GM04504 (cell line): ENCODE measurements around the gene OR8U1.
"Not testable (repeated sequence)": the region's sequence is repeated elsewhere in the genome, so short reads cannot be mapped to it uniquely, and the experiment has no call there.

Source experiments
- DNase-seq: peaks from one replicate; pipeline ENCODE4 v3.0.0-alpha.2; 2012; ENCODE audit warnings: low read depth

Gene OR8U1

GRCh38 chr11:56375324-56375723 is at the start of gene OR8U1:
OR8U1 (plus strand) TSS chr11:56375624; CDS start chr11:56375624, 0 bp downstream.
- DNase-seq, result no peak

- no peak for DNase-seq
Observed at GRCh38 chr11:56331861-56332491, 43.4 kb upstream of the OR8U1 start.

- no peak for DNase-seq
Observed at GRCh38 chr11:56333156-56333555, 42.3 kb upstream of the OR8U1 start.

GRCh38 chr11:56340289-56340688 is 35.1 kb upstream of the OR8U1 start:
- no peak for DNase-seq

GRCh38 chr11:56345739-56346138 is 29.7 kb upstream of the OR8U1 start, which contains the start of gene OR8K1:
OR8K1 (plus strand) TSS chr11:56346039; CDS start chr11:56346039, 0 bp downstream.
- no peak for DNase-seq

GRCh38 chr11:56353991-56354390 is 21.4 kb upstream of the OR8U1 start, which contains the start of gene OR8J1:
OR8J1 (plus strand) TSS chr11:56354291; CDS start chr11:56360247, 5,956 bp downstream.
- DNase-seq, result no peak

- no peak for DNase-seq
Observed at GRCh38 chr11:56380120-56380519, 4.7 kb downstream of the OR8U1 start.

- no peak for DNase-seq
Observed at GRCh38 chr11:56394381-56394780, 19.0 kb downstream of the OR8U1 start.

GRCh38 chr11:56396047-56396446 is 20.6 kb downstream of the OR8U1 start:
- DNase-seq, result no peak

GRCh38 chr11:56401858-56402461 is 26.5 kb downstream of the OR8U1 start:
- not testable (repeated sequence) for DNase-seq

- DNase-seq, result no peak
Observed at GRCh38 chr11:56404393-56404792, 29.0 kb downstream of the OR8U1 start.

- no peak for DNase-seq
Observed at GRCh38 chr11:56410801-56411200, 35.4 kb downstream of the OR8U1 start.

- DNase-seq, result no peak
Observed at GRCh38 chr11:56412396-56412795, 37.0 kb downstream of the OR8U1 start, which contains the start of gene OR5AL1. OR5AL1 (plus strand) TSS chr11:56412696.
